Muscle of leg (tissue), 11 donors: ENCODE results near the gene SHMT2. TPM values are rescaled to one million over a fixed set of nuclear protein-coding genes. Genes with fewer than 3 reads are reported as not detected.

ENCODE experiments used
- DNase-seq: peaks from one replicate; pipeline ENCODE4 v3.0.0; 2013
- H3K27ac ChIP-seq: one replicate; pipeline ENCODE4 v1.5.1; 2013; ENCODE audit warnings: mild to moderate bottlenecking, low read length, control low read depth
- H3K27me3 ChIP-seq: one replicate; pipeline ENCODE4 v1.6.1; 2013; ENCODE audit warnings: low read length; ENCODE audit not compliant: control insufficient read depth, insufficient read depth
- H3K36me3 ChIP-seq: one replicate; pipeline ENCODE4 v1.6.1; 2013; ENCODE audit warnings: low read length; ENCODE audit not compliant: control insufficient read depth, insufficient read depth
- H3K4me1 ChIP-seq: one replicate; pipeline ENCODE4 v1.6.1; 2013; ENCODE audit warnings: low read length; ENCODE audit not compliant: control insufficient read depth, insufficient read depth
- H3K4me3 ChIP-seq: one replicate; pipeline ENCODE4 v1.5.1; 2013; ENCODE audit warnings: low read length, control low read depth
- H3K9me3 ChIP-seq: replicated peaks from 2 replicates; pipeline ENCODE4 v1.6.1; 2013; ENCODE audit warnings: low read depth, low read length; ENCODE audit not compliant: control insufficient read depth
- WGBS: methylation state at CpG from one replicate; pipeline ENCODE4 v1.1.5; 2013; ENCODE audit warnings: missing lambda C conversion rate; ENCODE audit not compliant: insufficient coverage; 5-methylcytosine and 5-hydroxymethylcytosine counted together
- polyA plus RNA-seq, 8 donors: library from polyadenylated mRNA; unstranded; fragments of 120-200 nt; gene quantifications; one replicate each; pipeline versions ENCODE4 v1.2.1 to v1.2.3, GENCODE V29; 2013; ENCODE audit warnings: inconsistent platforms in 1 of 8, low replicate concordance in 1 of 8; ENCODE audit not compliant: insufficient read length in 8 of 8, insufficient read depth in 1 of 8
- total RNA-seq: library from RNA; stranded (reverse); fragments of 120-200 nt; gene quantifications from one replicate; pipeline ENCODE4 v1.2.4, GENCODE V29; 2013

SHMT2 gene
- total and polyA plus RNA-seq, 9 donors, result 53.4 to 82.2 (median 69.6) TPM

GRCh38 chr12:57234233-57234570 is 4.7 kb downstream of the SHMT2 start:
- Histone ChIP-seq H3K36me3 (peaks cover 46% of the 10 kb centered on the region), H3K4me3 (no peak overlapping the region), H3K27ac (peak overlapping the region; percentile 13), H3K9me3 (no peaks in the 10 kb centered on the region), H3K4me1 (peaks cover 62% of the 10 kb centered on the region), H3K27me3 (peaks cover 45% of the 10 kb centered on the region)
- 63% methylated on average over 2 of the region's 3 CpGs for WGBS
- DNase-seq, result no peak

DNA sequence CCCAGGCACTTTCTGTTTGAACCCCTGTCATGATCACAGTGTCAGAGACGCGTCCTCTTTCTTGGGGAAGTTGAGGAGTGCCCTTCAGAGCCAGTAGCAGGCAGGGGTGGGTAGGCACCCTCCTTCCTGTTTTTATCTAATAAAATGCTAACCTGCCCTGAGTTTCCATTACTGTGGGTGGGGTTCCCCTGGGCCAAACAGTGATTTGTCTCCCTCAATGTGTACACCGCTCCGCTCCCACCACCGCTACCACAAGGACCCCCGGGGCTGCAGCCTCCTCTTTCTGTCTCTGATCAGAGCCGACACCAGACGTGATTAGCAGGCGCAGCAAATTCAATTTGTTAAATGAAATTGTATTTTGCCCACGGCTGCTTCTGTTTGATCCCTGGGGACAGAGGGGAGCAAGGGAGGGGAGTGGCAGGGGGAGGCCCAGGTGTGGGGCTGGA is 5.1 kb downstream of the SHMT2 start:
- 47% methylated on average over 5 of the region's 10 CpGs for WGBS
- Histone ChIP-seq H3K4me3 (no peak overlapping the region), H3K36me3 (peaks cover 46% of the 10 kb centered on the region), H3K27ac (no peak overlapping the region), H3K4me1 (peaks cover 64% of the 10 kb centered on the region), H3K9me3 (no peaks in the 10 kb centered on the region), H3K27me3 (peaks cover 49% of the 10 kb centered on the region)
- no peak for DNase-seq

DNA sequence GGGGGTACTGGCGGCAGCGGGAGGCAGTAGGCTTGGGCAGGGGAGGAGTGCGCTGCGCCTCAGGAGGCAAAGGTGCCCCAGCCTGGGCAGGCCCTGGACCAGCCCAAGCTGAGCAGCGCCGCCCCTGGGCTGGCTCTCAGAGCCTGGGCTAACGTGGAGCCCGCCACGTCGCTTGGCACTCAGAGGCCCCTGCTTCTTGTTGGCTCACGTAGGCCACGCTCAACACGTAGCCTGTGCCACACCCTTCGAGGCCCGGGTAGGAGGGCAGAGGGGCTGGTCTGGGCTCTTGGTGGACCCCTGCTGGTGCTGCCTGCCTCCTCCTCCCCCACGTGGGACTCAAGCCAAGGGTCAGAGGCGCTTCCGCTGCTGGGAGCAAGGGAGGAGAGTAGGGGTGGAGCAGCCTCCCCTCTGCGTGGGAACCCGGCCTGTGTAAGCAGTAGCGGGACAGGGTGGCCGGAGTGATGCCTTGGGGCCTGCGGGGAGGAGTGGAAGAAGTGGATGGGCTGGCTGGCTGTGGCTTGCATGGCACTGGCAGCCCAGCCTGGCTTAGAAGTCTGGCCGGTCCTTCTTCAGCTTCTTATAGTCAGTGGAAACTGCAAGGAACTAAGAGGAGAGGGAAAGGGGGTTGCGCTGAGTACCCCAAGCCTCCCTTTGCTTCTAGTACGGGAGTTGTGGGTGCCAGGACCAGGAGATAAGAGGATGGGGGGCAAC is 5.7 kb downstream of the SHMT2 start:
- Histone ChIP-seq H3K36me3 (peaks cover 46% of the 10 kb centered on the region), H3K9me3 (no peaks in the 10 kb centered on the region), H3K4me3 (peak overlapping the region; percentile 15), H3K4me1 (peaks cover 65% of the 10 kb centered on the region), H3K27ac (peak overlapping the region; percentile 13), H3K27me3 (peaks cover 55% of the 10 kb centered on the region)
- DNase-seq, result no peak
- 58% methylated on average over 18 of the region's 26 CpGs for WGBS

- no peaks in the 10 kb centered on the region for H3K9me3 ChIP-seq
- H3K4me1 ChIP-seq, result peaks cover 65% of the 10 kb centered on the region
- peaks cover 60% of the 10 kb centered on the region for H3K27me3 ChIP-seq
- WGBS, result 33% methylated on average over 5 of the region's 8 CpGs
- DNase-seq, result no peak
- H3K27ac ChIP-seq, result peak overlapping the region; percentile 13
- H3K4me3 ChIP-seq, result peak overlapping the region; percentile 15
- H3K36me3 ChIP-seq, result peaks cover 46% of the 10 kb centered on the region
Measured at GRCh38 chr12:57235728-57236131, 6.2 kb downstream of the SHMT2 start.

DNA sequence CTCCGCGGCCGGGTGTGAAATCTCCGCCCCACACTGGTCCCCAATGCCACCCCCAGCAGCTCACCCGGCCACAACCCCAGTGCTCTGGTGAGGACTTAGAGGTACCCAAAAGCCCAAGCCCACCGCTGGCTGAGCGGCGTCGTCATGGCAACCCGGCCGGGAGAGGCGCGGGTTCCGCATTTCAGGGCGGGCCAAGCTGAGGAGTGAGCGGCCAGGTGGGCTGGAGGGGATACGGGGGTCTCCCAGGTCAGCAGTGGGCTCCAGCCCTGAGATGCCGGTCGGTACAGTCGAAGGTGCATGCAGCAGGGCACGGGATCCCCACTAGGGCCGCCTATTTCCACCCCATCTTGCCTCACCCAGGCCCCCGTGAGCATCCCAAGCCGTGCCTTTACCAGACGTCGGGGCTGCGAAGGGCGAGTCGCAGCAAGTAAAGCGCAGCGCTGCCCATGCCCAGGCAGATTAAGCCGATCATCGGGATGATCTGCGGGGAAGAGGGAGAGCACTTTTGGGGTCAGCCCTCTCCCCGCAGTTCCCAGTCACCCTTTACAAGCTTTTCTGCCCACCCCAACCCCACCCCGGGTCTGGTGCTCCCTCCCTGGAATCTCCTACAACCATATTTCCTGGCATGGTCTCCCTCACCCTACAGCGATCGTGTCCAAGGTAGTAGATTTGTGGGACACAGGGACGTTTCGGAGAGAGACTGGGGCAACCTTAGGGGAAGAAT is 6.9 kb downstream of the SHMT2 start:
- H3K36me3 ChIP-seq, result peaks cover 41% of the 10 kb centered on the region
- no peak for DNase-seq
- WGBS, result 11% methylated on average over 32 of the region's 40 CpGs
- H3K9me3 ChIP-seq, result no peaks in the 10 kb centered on the region
- H3K4me3 ChIP-seq, result peak overlapping the region; percentile 15
- peaks cover 67% of the 10 kb centered on the region for H3K27me3 ChIP-seq
- no peak overlapping the region for H3K27ac ChIP-seq
- H3K4me1 ChIP-seq, result peaks cover 66% of the 10 kb centered on the region

DNA sequence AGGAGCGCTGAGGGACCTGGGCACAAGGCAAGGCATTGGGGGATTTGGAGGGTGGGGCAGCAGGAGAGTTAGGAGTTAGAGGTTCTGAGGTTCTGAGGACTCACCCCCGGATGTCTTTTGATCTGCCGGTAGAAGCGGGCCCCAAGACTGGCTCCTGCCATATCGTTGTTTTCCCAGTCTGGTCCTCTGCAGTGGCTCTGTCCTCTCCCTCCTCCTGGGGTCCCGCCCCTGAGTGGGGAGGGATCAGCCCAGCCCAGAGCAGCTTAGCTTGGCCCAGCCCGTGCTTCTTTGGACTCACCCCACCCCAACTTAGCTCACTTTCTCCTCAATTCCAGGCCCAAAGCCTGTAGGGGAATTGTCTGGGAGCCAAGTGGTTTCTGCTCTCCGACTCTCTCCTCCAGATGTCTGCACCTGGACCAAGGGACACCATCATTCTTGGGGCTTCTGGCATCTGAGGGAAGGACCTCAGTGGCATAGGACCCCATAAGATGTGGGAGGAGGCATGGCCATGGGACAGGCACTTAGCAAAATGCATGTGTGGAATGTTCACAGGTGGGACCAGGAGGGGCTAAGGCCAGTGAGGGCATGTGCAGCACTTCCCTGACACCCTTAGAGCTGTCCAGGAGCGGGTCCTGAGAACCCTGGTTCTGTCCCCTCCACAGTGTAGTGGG is 7.5 kb downstream of the SHMT2 start:
- Histone ChIP-seq H3K4me3 (peak overlapping the region; percentile 15), H3K36me3 (peaks cover 35% of the 10 kb centered on the region), H3K4me1 (peaks cover 73% of the 10 kb centered on the region), H3K27me3 (peaks cover 74% of the 10 kb centered on the region), H3K27ac (no peak overlapping the region), H3K9me3 (no peaks in the 10 kb centered on the region)
- 7% methylated on average over 3 of the region's 9 CpGs for WGBS
- peak; percentile 71 for DNase-seq

- no peaks in the 10 kb centered on the region for H3K9me3 ChIP-seq
- no peak for DNase-seq
- WGBS, result no CpG with 5 or more reads among the region's 5 CpGs
- H3K27ac ChIP-seq, result no peak overlapping the region
- H3K27me3 ChIP-seq, result peaks cover 79% of the 10 kb centered on the region
- H3K4me1 ChIP-seq, result peaks cover 78% of the 10 kb centered on the region
- H3K36me3 ChIP-seq, result peaks cover 30% of the 10 kb centered on the region
- H3K4me3 ChIP-seq, result no peak overlapping the region
Measured at GRCh38 chr12:57237596-57237931, 8.1 kb downstream of the SHMT2 start.

DNA sequence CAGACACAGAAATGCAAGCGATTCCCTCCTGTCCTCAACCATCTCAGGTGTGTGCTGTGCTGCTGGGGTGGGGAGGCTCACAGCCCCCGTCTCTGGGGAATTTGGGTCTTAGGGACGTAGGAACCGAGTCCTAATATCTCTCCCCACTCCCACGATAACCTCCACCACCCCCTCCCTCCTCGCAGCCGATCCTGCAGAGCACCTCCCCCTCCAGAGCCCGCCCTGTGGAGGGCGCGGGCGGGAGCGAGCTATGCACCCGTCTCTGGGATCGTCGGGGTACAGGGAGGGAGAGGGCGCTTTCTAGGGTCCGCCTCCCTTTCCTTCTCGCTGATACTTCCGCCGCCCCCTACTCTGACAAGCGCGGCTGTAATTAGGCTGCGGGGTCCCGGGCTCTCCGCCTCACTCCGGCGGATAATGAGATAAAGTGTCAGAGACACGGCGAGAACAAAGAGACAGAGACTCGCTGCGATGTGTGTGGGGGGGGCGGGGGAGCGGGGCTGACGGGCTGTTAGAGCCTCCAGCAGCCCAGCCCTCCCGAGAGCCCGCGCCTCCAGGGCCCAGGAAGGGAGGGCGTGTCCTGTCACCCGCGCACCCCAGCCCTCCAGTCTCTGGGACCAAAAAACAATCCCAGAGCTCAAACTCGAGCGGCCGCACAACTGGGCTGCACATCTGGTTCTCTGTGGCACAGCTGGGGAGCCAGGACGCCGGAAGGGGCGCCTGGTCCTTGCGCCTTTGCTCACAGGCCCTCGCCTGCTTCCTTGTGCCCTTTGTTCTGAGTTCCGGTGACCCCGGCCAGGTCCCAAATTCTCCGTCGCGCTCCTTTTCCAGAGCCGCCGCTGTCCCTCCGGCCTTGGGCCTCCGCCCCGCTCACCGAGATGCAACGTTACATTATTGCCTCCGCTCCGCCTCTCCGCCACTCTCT is 8.7 kb downstream of the SHMT2 start:
- Histone ChIP-seq H3K4me3 (peak overlapping the region; percentile 18), H3K9me3 (no peaks in the 10 kb centered on the region), H3K27me3 (peaks cover 85% of the 10 kb centered on the region), H3K27ac (no peak overlapping the region), H3K4me1 (peaks cover 85% of the 10 kb centered on the region), H3K36me3 (peaks cover 23% of the 10 kb centered on the region)
- DNase-seq, result no peak
- 8% methylated on average over 29 of the region's 63 CpGs for WGBS

DNA sequence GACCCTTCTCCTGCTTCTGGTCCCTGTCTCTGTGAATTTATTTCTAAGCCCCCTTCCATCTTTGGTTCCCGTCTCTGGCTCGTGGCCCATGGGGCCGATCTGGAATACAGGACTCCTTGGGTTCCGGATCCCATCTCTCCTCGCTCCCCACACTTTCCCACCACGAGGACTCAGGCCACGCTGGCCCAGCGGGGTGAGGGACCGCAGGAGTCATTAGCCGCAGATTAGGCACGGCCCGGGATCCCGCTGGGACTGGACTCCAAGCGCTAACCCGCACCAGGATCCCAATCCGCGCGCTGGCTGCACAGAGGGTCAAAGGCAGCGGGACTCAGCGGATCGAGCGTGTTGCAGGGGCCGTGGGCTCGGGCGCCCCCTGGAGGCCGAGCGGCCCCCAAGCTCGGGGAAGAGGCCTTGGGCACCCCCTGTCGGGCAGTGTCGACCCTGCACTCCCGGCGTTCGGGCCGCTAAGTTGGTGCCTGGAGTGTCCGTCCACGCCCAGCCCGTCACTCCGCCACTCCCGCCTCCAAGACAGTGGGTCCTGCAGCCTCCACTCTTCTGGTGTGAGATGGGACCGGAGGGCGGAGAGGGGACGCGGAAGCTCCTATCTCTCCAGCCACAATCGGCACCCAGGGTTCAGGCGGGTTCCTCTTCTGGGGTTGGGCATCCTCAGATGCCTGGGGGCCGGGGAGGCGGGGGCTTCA is 9.5 kb downstream of the SHMT2 start:
- DNase-seq, result peak; percentile 91
- 3% methylated on average over 39 of the region's 47 CpGs for WGBS
- no peak overlapping the region for H3K27ac ChIP-seq
- H3K9me3 ChIP-seq, result no peaks in the 10 kb centered on the region
- H3K4me1 ChIP-seq, result peaks cover 88% of the 10 kb centered on the region
- peaks cover 93% of the 10 kb centered on the region for H3K27me3 ChIP-seq
- H3K4me3 ChIP-seq, result peak overlapping the region; percentile 18
- H3K36me3 ChIP-seq, result peaks cover 19% of the 10 kb centered on the region
